H7 (cell line): Measurements from ENCODE around the gene MAN1C1. TPM values are rescaled to one million over a fixed set of nuclear protein-coding genes. Genes with fewer than 3 reads are reported as not detected.
A peak's percentile ranks its signal among the peaks of the same experiment; 100 is the strongest.

Experiments used
- DNase-seq: peaks from one replicate; pipeline ENCODE4 v3.0.0; 2012
- H3K27me3 ChIP-seq: 2 replicates; pipeline ENCODE4 v1.6.0; 2011; ENCODE audit warnings: mild to moderate bottlenecking, low read length; ENCODE audit not compliant: control insufficient read depth, insufficient read depth
- H3K36me3 ChIP-seq: replicated peaks from 2 replicates; pipeline ENCODE4 v1.5.1; 2011; ENCODE audit warnings: low read length; ENCODE audit not compliant: control insufficient read depth, insufficient read depth
- H3K4me3 ChIP-seq: 2 replicates; pipeline ENCODE4 v1.5.1; 2011; ENCODE audit warnings: low read depth, mild to moderate bottlenecking, control low read depth, low read length, moderate library complexity; ENCODE audit not compliant: insufficient read depth
- total RNA-seq: library from RNA; depleted of rRNA; stranded (reverse); fragments of >200 nt; shearing (Covaris generic); gene quantifications from 2 replicates; pipeline ENCODE4 v1.2.3, GENCODE V29; 2014

MAN1C1 gene
- total RNA-seq, 1 experiment from 2014 or later = 19.5 TPM

GRCh38 chr1:25744636-25745425 lies 128.2 kb downstream of the MAN1C1 start:
- Histone ChIP-seq H3K27me3 (no peaks in the 10 kb centered on the region), H3K4me3 (no peak overlapping the region), H3K36me3 (no peaks in the 10 kb centered on the region)
- DNase-seq = no peak

- peak; percentile 52 for DNase-seq
- Histone ChIP-seq H3K36me3 (no peaks in the 10 kb centered on the region), H3K27me3 (no peaks in the 10 kb centered on the region), H3K4me3 (no peak overlapping the region)
Observed at GRCh38 chr1:25746299-25747045, 129.9 kb downstream of the MAN1C1 start.

GRCh38 chr1:25747046-25747719 lies 130.6 kb downstream of the MAN1C1 start:
- Histone ChIP-seq H3K27me3 (no peaks in the 10 kb centered on the region), H3K4me3 (no peak overlapping the region), H3K36me3 (no peaks in the 10 kb centered on the region)
- DNase-seq = peak; percentile 87

- no peak for DNase-seq
- no peaks in the 10 kb centered on the region for H3K36me3 ChIP-seq
- no peaks in the 10 kb centered on the region for H3K27me3 ChIP-seq
Observed at GRCh38 chr1:25748531-25749205, 132.1 kb downstream of the MAN1C1 start.

GRCh38 chr1:25750923-25751605 lies 134.5 kb downstream of the MAN1C1 start:
- Histone ChIP-seq H3K4me3 (no peak overlapping the region), H3K27me3 (no peaks in the 10 kb centered on the region), H3K36me3 (no peaks in the 10 kb centered on the region)
- no peak for DNase-seq

More at GRCh38 chr1:25748531-25749205, 132.1 kb downstream of the MAN1C1 start:
- no peak overlapping the region for H3K4me3 ChIP-seq

GRCh38 chr1:25754470-25755181 lies 138.0 kb downstream of the MAN1C1 start:
- no peak overlapping the region for H3K4me3 ChIP-seq
- no peaks in the 10 kb centered on the region for H3K36me3 ChIP-seq
- DNase-seq = peak; percentile 75
- H3K27me3 ChIP-seq = no peaks in the 10 kb centered on the region; the same call in 1 of the 2 replicates

- Histone ChIP-seq H3K4me3 (no peak overlapping the region), H3K27me3 (no peaks in the 10 kb centered on the region; the same call in 1 of the 2 replicates), H3K36me3 (no peaks in the 10 kb centered on the region)
- DNase-seq = peak; percentile 32
Observed at GRCh38 chr1:25755475-25756125, 139.0 kb downstream of the MAN1C1 start.

- H3K27me3 ChIP-seq = no peaks in the 10 kb centered on the region; the same call in 1 of the 2 replicates
- H3K4me3 ChIP-seq = no peak overlapping the region
- peak; percentile 41 for DNase-seq
- no peaks in the 10 kb centered on the region for H3K36me3 ChIP-seq
Observed at GRCh38 chr1:25756215-25756614, 139.6 kb downstream of the MAN1C1 start.

GRCh38 chr1:25757151-25757845 lies 140.7 kb downstream of the MAN1C1 start:
- no peak for DNase-seq
- Histone ChIP-seq H3K36me3 (no peaks in the 10 kb centered on the region), H3K27me3 (no peaks in the 10 kb centered on the region; the same call in 1 of the 2 replicates), H3K4me3 (0 out of 2 replicates have a peak overlapping the region, but pooled peaks have one; percentile 1)

GRCh38 chr1:25757846-25758185 lies 141.2 kb downstream of the MAN1C1 start:
- Histone ChIP-seq H3K27me3 (no peaks in the 10 kb centered on the region; the same call in 1 of the 2 replicates), H3K36me3 (no peaks in the 10 kb centered on the region), H3K4me3 (no peak overlapping the region)
- no peak for DNase-seq

GRCh38 chr1:25758466-25759070 lies 142.0 kb downstream of the MAN1C1 start:
- Histone ChIP-seq H3K36me3 (no peaks in the 10 kb centered on the region), H3K4me3 (no peak overlapping the region), H3K27me3 (no peaks in the 10 kb centered on the region; the same call in 1 of the 2 replicates)
- no peak for DNase-seq

GRCh38 chr1:25760122-25760719 lies 143.6 kb downstream of the MAN1C1 start:
- no peaks in the 10 kb centered on the region for H3K36me3 ChIP-seq

More at GRCh38 chr1:25760122-25760719, 143.6 kb downstream of the MAN1C1 start:
- H3K4me3 ChIP-seq = no peak overlapping the region
- DNase-seq = no peak
- H3K27me3 ChIP-seq = no peaks in the 10 kb centered on the region; the same call in 1 of the 2 replicates
